ENCODE data around the gene DTNA.

The DTNA gene

GRCh38 chr18:34744569-34744968 lies 34.5 kb downstream of the DTNA start:
- TF ChIP-seq CTCF (IDR thresholded peaks at IDR 0.05; ENCODE audit: low read depth, low read length) = no peak
- peak in 1 of 2 donors; percentile 16 for DNase-seq (ENCODE audit: low read depth in 2 of 2)
- H3K4me3 ChIP-seq (replicated peaks in 1 of 2; ENCODE audit: low read depth in 2 of 2, low read length in 2 of 2) = no peak overlapping the region

- H3K4me3 ChIP-seq (replicated peaks in 1 of 2; ENCODE audit: low read depth in 2 of 2, low read length in 2 of 2) = no peak overlapping the region
- no peak for DNase-seq (ENCODE audit: low read depth in 2 of 2)
- TF ChIP-seq CTCF (IDR thresholded peaks at IDR 0.05; ENCODE audit: low read depth, low read length) = no peak
Observed at GRCh38 chr18:34746614-34747013, 36.5 kb downstream of the DTNA start.

- DNase-seq (ENCODE audit: low read depth in 2 of 2) = no peak
- H3K4me3 ChIP-seq (replicated peaks in 1 of 2; ENCODE audit: low read depth in 2 of 2, low read length in 2 of 2) = no peak overlapping the region
- no peak for TF ChIP-seq CTCF (IDR thresholded peaks at IDR 0.05; ENCODE audit: low read depth, low read length)
Observed at GRCh38 chr18:34749721-34750120, 39.6 kb downstream of the DTNA start.

- no peak for TF ChIP-seq CTCF (IDR thresholded peaks at IDR 0.05; ENCODE audit: low read depth, low read length)
- no peak overlapping the region for H3K4me3 ChIP-seq (replicated peaks in 1 of 2; ENCODE audit: low read depth in 2 of 2, low read length in 2 of 2)
- DNase-seq (ENCODE audit: low read depth in 2 of 2) = no peak
Observed at GRCh38 chr18:34752056-34752455, 42.0 kb downstream of the DTNA start.

- H3K4me3 ChIP-seq (replicated peaks in 1 of 2; ENCODE audit: low read depth in 2 of 2, low read length in 2 of 2) = no peak overlapping the region
- no peak for DNase-seq (ENCODE audit: low read depth in 2 of 2)
- no peak for TF ChIP-seq CTCF (IDR thresholded peaks at IDR 0.05; ENCODE audit: low read depth, low read length)
Observed at GRCh38 chr18:34754300-34754699, 44.2 kb downstream of the DTNA start.

- no peak overlapping the region for H3K4me3 ChIP-seq (replicated peaks in 1 of 2; ENCODE audit: low read depth in 2 of 2, low read length in 2 of 2)
- DNase-seq (ENCODE audit: low read depth in 2 of 2) = no peak
- TF ChIP-seq CTCF (IDR thresholded peaks at IDR 0.05; ENCODE audit: low read depth, low read length) = no peak
Observed at GRCh38 chr18:34757666-34758065, 47.6 kb downstream of the DTNA start.

- no peak for DNase-seq (ENCODE audit: low read depth in 2 of 2)
- TF ChIP-seq CTCF (IDR thresholded peaks at IDR 0.05; ENCODE audit: low read depth, low read length) = no peak
Observed at GRCh38 chr18:34758378-34758948, 48.4 kb downstream of the DTNA start.

More at GRCh38 chr18:34758378-34758948, 48.4 kb downstream of the DTNA start:
- H3K4me3 ChIP-seq (replicated peaks in 1 of 2; ENCODE audit: low read depth in 2 of 2, low read length in 2 of 2) = no peak overlapping the region
